Subcutaneous adipose tissue (tissue), 4 donors: ENCODE data around the gene CDH12. TPM values are rescaled to one million over a fixed set of nuclear protein-coding genes. Genes with fewer than 3 reads are reported as not detected.

ENCODE experiments used
- CTCF ChIP-seq: fragments of 450-650 bp; IDR thresholded peaks from one replicate; pipeline ENCODE4 v1.5.1; 2016; ENCODE audit warnings: low read depth, mild to moderate bottlenecking, control low read depth, antibody characterized with exemption, moderate library complexity
- total RNA-seq, 4 donors: library from RNA; depleted of rRNA; stranded (reverse); fragments of >200 nt; gene quantifications; one replicate each; pipeline ENCODE4 v1.1.0, GENCODE V29; 2016

The CDH12 gene
- total RNA-seq, 4 donors from 2014 or later, result 0.17 to 0.44 TPM; not detected in 2

- no peak for TF ChIP-seq CTCF
These were observed 241.8 kb downstream of the CDH12 start for GRCh38 chr5:22611327-22611726.

GRCh38 chr5:22605473-22605872, 247.7 kb downstream of the CDH12 start:
- TF ChIP-seq CTCF, result no peak

- no peak for TF ChIP-seq CTCF
These were observed 248.4 kb downstream of the CDH12 start for GRCh38 chr5:22604711-22605110.

GRCh38 chr5:22598796-22599195, 254.3 kb downstream of the CDH12 start:
- TF ChIP-seq CTCF, result no peak

GRCh38 chr5:22596404-22596970, 256.7 kb downstream of the CDH12 start:
- no peak for TF ChIP-seq CTCF

- no peak for TF ChIP-seq CTCF
These were observed 258.7 kb downstream of the CDH12 start for GRCh38 chr5:22594491-22594890.

- no peak for TF ChIP-seq CTCF
These were observed 259.6 kb downstream of the CDH12 start for GRCh38 chr5:22593592-22593991.

GRCh38 chr5:22591461-22591860, 261.7 kb downstream of the CDH12 start:
- no peak for TF ChIP-seq CTCF
